ENCODE measurements around the gene PLCXD1. TPM values are rescaled to one million over a fixed set of nuclear protein-coding genes. Genes with fewer than 3 reads are reported as not detected.
"Not testable (repeated sequence)": the region's sequence is repeated elsewhere in the genome, so short reads cannot be mapped to it uniquely, and the experiment has no call there.

Gene PLCXD1
- polyA plus RNA-seq, 4 donors, result 3.8 to 40.9 (median 13.3) TPM

DNA sequence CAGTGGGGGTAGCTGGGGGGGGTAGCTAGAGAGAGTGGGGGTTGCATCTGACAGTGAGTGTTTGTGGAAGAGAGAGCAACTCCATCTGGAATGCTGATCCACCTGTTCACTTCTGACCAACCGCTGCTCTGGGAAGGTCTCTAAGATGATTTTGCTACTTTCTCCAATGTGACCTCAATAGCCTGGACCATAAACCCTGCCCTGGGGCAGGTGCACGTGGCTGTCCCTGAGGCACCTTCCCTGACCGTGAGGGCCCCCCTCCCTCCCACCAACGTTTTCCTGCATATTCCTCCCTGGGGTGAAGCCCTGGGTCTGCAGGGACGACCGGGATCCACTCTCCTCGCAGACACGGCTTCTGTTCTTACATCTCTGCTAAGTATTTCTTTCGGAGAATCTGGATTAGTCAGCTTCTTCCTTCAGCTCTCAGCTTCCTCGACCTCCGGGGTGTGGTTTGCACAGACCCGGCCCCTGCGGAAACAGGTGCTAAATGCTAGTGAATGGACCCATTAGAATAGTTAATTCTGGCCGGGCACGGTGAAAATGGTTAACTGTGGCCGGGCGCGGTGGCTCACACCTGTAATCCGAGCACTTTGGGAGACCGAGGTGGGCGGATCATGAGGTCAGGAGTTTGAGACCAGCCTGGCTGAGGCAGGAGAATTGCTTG is 21.4 kb upstream of the PLCXD1 start:
- H3K4me1 ChIP-seq (ENCODE audit: control insufficient read depth in 3 of 3, insufficient read depth in 2 of 3, low read depth in 1 of 3, low read length in 2 of 3), result peaks cover 0 to 8% (median 0%) of the 10 kb centered on the region in 3 donors
- 35 to 64% (median 50%) methylated on average over 21 of the region's 21 CpGs for WGBS, 3 donors
- no peaks in the 10 kb centered on the region for H3K27me3 ChIP-seq (ENCODE audit: control insufficient read depth in 3 of 3, insufficient read depth in 3 of 3, low read length in 3 of 3)
- H3K27ac ChIP-seq (ENCODE audit: low read depth in 1 of 3, low read length in 2 of 3), result no peak overlapping the region
- DNase-seq (peak in 1 of 2 donors; percentile 2), FAIRE-seq (no peak)
- H3K4me3 ChIP-seq (ENCODE audit: low read depth in 1 of 3, low read length in 3 of 3), result no peak overlapping the region
- no peaks in the 10 kb centered on the region for H3K9me3 ChIP-seq (ENCODE audit: control insufficient read depth in 2 of 2, insufficient read depth in 1 of 2, low read depth in 1 of 2, low read length in 1 of 2)
- H3K36me3 ChIP-seq (ENCODE audit: control insufficient read depth in 3 of 3, insufficient read depth in 2 of 3, low read depth in 1 of 3, low read length in 3 of 3), result no peaks in the 10 kb centered on the region

DNA sequence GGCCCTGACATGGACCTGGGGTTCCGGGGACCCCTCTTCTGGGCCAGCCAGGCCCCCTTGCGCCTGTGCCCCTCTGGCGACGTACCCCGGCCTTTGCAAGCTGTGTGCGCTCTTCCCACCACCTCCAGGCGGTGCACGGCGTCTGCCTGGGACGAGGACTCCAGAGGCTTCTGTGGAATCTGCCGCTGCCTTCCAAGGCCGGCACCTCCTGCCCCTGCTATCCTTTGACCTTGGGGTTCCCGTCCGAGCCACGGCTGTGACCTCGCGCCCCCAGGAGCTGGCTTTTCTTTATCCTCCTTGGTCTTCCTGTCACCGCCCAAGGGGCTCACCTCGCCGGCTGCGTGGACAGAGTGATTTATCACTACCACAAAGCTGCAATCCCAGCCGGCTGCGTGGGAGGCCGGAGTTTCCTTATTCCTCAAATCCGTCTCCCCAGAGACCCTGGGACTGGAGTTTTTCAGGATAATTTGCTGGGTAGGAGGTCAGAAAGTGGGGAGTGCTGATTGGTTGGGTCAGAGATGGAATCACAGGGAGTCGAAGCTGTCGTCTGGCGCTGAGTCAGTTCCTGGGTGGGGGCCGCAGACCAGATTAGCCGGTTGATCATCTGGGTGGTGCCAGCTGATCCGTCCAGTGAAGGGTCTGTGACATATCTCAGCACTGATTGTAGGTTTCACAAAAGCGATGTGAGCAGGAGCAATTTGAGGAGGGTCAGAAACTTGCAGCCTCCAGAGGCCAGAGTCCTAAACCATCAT is 19.8 kb upstream of the PLCXD1 start:
- H3K27me3 ChIP-seq (ENCODE audit: control insufficient read depth in 3 of 3, insufficient read depth in 3 of 3, low read length in 3 of 3), result no peaks in the 10 kb centered on the region
- no peak overlapping the region for H3K27ac ChIP-seq (ENCODE audit: low read depth in 1 of 3, low read length in 2 of 3)
- peaks cover 0 to 8% (median 0%) of the 10 kb centered on the region in 3 donors for H3K4me1 ChIP-seq (ENCODE audit: control insufficient read depth in 3 of 3, insufficient read depth in 2 of 3, low read depth in 1 of 3, low read length in 2 of 3)
- H3K36me3 ChIP-seq (ENCODE audit: control insufficient read depth in 3 of 3, insufficient read depth in 2 of 3, low read depth in 1 of 3, low read length in 3 of 3), result no peaks in the 10 kb centered on the region
- no peak overlapping the region for H3K4me3 ChIP-seq (ENCODE audit: low read depth in 1 of 3, low read length in 3 of 3)
- 69 to 87% (median 75%) methylated on average over 25 to 32 of the region's 32 CpGs for WGBS, 3 donors
- H3K9me3 ChIP-seq (ENCODE audit: control insufficient read depth in 2 of 2, insufficient read depth in 1 of 2, low read depth in 1 of 2, low read length in 1 of 2), result no peaks in the 10 kb centered on the region
- FAIRE-seq (no peak), DNase-seq (peak in 1 of 2 donors; percentile 16)

GRCh38 chrX:261919-262352 is 19.2 kb upstream of the PLCXD1 start:
- FAIRE-seq (no peak), DNase-seq (peak in 1 of 2 donors; percentile 16)
- WGBS, 3 donors, result 66 to 77% (median 70%) methylated on average over 12 of the region's 12 CpGs
- Histone ChIP-seq H3K9me3 (ENCODE audit: control insufficient read depth in 2 of 2, insufficient read depth in 1 of 2, low read depth in 1 of 2, low read length in 1 of 2) (no peaks in the 10 kb centered on the region), H3K36me3 (ENCODE audit: control insufficient read depth in 3 of 3, insufficient read depth in 2 of 3, low read depth in 1 of 3, low read length in 3 of 3) (no peaks in the 10 kb centered on the region), H3K27ac (ENCODE audit: low read depth in 1 of 3, low read length in 2 of 3) (no peak overlapping the region), H3K27me3 (ENCODE audit: control insufficient read depth in 3 of 3, insufficient read depth in 3 of 3, low read length in 3 of 3) (no peaks in the 10 kb centered on the region), H3K4me1 (ENCODE audit: control insufficient read depth in 3 of 3, insufficient read depth in 2 of 3, low read depth in 1 of 3, low read length in 2 of 3) (peaks cover 0 to 8% (median 0%) of the 10 kb centered on the region in 3 donors), H3K4me3 (ENCODE audit: low read depth in 1 of 3, low read length in 3 of 3) (no peak overlapping the region)

DNA sequence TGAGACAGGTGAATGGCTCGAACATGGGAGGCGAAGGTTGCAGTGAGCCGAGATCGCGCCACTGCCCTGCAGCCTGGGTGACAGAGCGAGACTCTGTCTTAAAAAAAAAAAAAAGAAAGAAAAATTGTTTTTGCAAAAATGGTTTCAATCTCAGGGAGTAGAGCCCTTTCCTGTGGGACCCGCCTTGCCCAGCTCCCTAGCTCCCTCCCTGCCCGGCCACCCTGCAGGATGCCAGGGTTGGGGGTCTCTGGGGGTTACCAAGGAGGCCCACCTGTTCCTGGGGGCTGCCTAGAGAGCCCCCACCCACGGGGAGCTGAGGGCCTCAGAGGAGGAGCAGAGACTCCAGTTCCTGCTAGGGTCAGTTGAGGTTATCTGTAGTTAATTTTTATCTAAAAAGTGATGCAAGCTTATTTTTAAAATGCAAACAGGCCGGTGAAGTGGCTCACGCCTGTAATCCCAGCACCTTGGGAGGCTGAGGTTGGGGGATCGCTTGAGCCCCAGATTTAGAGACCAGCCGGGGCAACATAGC is 18.7 kb upstream of the PLCXD1 start:
- peaks cover 0 to 8% (median 0%) of the 10 kb centered on the region in 3 donors for H3K4me1 ChIP-seq (ENCODE audit: control insufficient read depth in 3 of 3, insufficient read depth in 2 of 3, low read depth in 1 of 3, low read length in 2 of 3)
- no peaks in the 10 kb centered on the region for H3K36me3 ChIP-seq (ENCODE audit: control insufficient read depth in 3 of 3, insufficient read depth in 2 of 3, low read depth in 1 of 3, low read length in 3 of 3)
- DNase-seq (peak in 1 of 2 donors; percentile 67), FAIRE-seq (no peak)
- no peak overlapping the region for H3K4me3 ChIP-seq (ENCODE audit: low read depth in 1 of 3, low read length in 3 of 3)
- H3K27ac ChIP-seq (ENCODE audit: low read depth in 1 of 3, low read length in 2 of 3), result peak overlapping the region in 1 of 3 donors; percentile 16
- no peaks in the 10 kb centered on the region for H3K9me3 ChIP-seq (ENCODE audit: control insufficient read depth in 2 of 2, insufficient read depth in 1 of 2, low read depth in 1 of 2, low read length in 1 of 2)
- H3K27me3 ChIP-seq (ENCODE audit: control insufficient read depth in 3 of 3, insufficient read depth in 3 of 3, low read length in 3 of 3), result no peaks in the 10 kb centered on the region
- WGBS, 3 donors, result 27 to 58% (median 45%) methylated on average over 13 of the region's 13 CpGs

DNA sequence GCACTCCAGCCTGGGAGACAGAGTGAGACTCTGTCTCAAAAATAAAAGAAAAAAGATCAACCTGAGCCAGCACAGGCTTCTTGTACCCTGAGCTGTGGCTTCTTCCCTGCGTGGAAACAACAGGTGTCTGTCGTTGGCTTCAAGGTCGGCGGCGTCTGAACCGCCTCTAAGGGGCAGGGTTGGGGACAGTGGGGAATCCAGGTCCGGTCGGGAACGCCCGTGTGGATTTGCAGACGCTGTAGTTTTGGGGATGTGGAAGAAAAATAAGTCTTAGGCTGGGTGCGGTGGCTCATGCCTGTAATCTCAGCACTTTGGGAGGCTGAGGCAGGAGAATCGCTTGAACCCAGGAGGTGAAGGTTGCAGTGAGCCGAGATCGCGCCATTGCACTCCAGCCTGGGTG is 17.2 kb upstream of the PLCXD1 start:
- not testable (repeated sequence) for H3K4me1 ChIP-seq (ENCODE audit: control insufficient read depth in 3 of 3, insufficient read depth in 2 of 3, low read depth in 1 of 3, low read length in 2 of 3); H3K27ac ChIP-seq (ENCODE audit: low read depth in 1 of 3, low read length in 2 of 3); H3K27me3 ChIP-seq (ENCODE audit: control insufficient read depth in 3 of 3, insufficient read depth in 3 of 3, low read length in 3 of 3); FAIRE-seq; H3K36me3 ChIP-seq (ENCODE audit: control insufficient read depth in 3 of 3, insufficient read depth in 2 of 3, low read depth in 1 of 3, low read length in 3 of 3); DNase-seq; H3K4me3 ChIP-seq (ENCODE audit: low read depth in 1 of 3, low read length in 3 of 3); H3K9me3 ChIP-seq (ENCODE audit: control insufficient read depth in 2 of 2, insufficient read depth in 1 of 2, low read depth in 1 of 2, low read length in 1 of 2)
- WGBS, 3 donors, result 87 to 91% (median 88%) methylated on average over 16 of the region's 16 CpGs

DNA sequence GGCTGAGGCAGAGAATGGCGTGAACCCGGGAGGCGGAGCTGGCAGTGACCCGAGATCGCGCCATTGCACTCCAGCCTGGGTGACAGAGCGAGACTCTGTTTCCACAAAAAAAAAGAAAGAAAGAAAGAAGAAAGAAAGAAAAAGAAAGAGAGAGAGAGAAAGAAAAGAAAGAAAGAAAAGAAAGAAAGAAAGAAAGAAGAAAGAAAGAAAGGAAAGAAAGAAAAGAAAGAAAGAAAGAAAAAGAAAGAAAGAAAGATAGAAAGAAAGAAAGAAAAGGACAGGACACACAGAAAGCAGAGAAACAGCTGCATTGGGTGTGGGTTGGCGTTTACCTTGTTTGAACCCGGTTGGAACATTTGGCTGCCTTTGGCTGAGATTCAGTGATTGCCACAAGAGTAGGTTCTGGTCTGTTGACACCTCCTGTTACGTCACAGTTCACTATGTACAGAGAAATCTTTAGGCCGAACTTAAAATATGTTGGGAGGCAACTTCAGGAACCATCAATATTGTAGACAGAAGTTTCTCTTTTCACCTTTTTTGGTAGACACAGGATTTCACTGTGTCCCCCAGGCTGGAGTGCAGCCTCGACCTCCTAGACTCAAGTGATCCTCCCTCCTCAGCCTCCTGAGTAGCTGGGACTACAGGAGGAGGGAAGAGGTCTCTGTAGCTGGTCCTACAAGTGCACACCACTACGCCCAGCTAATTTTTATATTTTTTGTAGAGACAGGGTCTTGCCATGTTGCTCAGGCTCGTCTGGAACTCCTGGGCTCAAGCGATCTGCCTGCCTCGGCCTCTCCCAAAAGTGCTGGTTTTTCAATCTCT is 16.3 kb upstream of the PLCXD1 start:
- H3K9me3 ChIP-seq (ENCODE audit: control insufficient read depth in 2 of 2, insufficient read depth in 1 of 2, low read depth in 1 of 2, low read length in 1 of 2), result no peaks in the 10 kb centered on the region
- no peak for DNase-seq
- 77 to 84% (median 80%) methylated on average over 16 of the region's 16 CpGs for WGBS, 3 donors
- no peak overlapping the region for H3K4me3 ChIP-seq (ENCODE audit: low read depth in 1 of 3, low read length in 3 of 3)
- no peaks in the 10 kb centered on the region for H3K36me3 ChIP-seq (ENCODE audit: control insufficient read depth in 3 of 3, insufficient read depth in 2 of 3, low read depth in 1 of 3, low read length in 3 of 3)
- H3K27ac ChIP-seq (ENCODE audit: low read depth in 1 of 3, low read length in 2 of 3), result no peak overlapping the region
- peaks cover 0 to 8% (median 0%) of the 10 kb centered on the region in 3 donors for H3K4me1 ChIP-seq (ENCODE audit: control insufficient read depth in 3 of 3, insufficient read depth in 2 of 3, low read depth in 1 of 3, low read length in 2 of 3)
- H3K27me3 ChIP-seq (ENCODE audit: control insufficient read depth in 3 of 3, insufficient read depth in 3 of 3, low read length in 3 of 3), result no peaks in the 10 kb centered on the region
- FAIRE-seq, result no peak

DNA sequence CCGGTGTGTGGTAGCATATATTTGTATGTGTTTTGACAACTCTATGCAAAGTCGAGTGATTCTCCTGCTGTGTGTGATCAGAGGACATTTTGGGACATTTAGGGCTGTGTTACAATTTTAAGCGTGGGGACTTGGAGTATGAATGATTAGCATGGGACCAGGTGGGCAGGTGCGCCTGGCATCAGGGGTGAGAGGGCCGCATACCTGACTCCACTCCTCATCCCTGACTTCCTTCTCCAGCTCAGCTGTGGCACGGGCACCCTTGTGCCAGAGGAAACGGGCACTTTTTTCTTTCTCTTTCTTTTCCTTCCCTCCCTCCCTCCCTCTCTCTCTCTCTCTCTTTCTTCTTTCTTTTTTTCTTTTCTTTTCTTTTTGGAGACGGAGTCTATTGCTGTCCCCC is 15.7 kb upstream of the PLCXD1 start:
- DNase-seq (no peak), FAIRE-seq (no peak)
- H3K27ac ChIP-seq (ENCODE audit: low read depth in 1 of 3, low read length in 2 of 3), result no peak overlapping the region
- H3K36me3 ChIP-seq (ENCODE audit: control insufficient read depth in 3 of 3, insufficient read depth in 2 of 3, low read depth in 1 of 3, low read length in 3 of 3), result no peaks in the 10 kb centered on the region
- no peaks in the 10 kb centered on the region for H3K27me3 ChIP-seq (ENCODE audit: control insufficient read depth in 3 of 3, insufficient read depth in 3 of 3, low read length in 3 of 3)
- H3K4me1 ChIP-seq (ENCODE audit: control insufficient read depth in 3 of 3, insufficient read depth in 2 of 3, low read depth in 1 of 3, low read length in 2 of 3), result peaks cover 0 to 8% (median 0%) of the 10 kb centered on the region in 3 donors
- 74 to 84% (median 77%) methylated on average over 8 of the region's 8 CpGs for WGBS, 3 donors
- H3K9me3 ChIP-seq (ENCODE audit: control insufficient read depth in 2 of 2, insufficient read depth in 1 of 2, low read depth in 1 of 2, low read length in 1 of 2), result no peaks in the 10 kb centered on the region
- H3K4me3 ChIP-seq (ENCODE audit: low read depth in 1 of 3, low read length in 3 of 3), result no peak overlapping the region

GRCh38 chrX:267771-268261 is 13.4 kb upstream of the PLCXD1 start:
- Histone ChIP-seq H3K36me3 (ENCODE audit: control insufficient read depth in 3 of 3, insufficient read depth in 2 of 3, low read depth in 1 of 3, low read length in 3 of 3) (no peaks in the 10 kb centered on the region), H3K27ac (ENCODE audit: low read depth in 1 of 3, low read length in 2 of 3) (peak overlapping the region in 1 of 3 donors; percentile 41), H3K4me3 (ENCODE audit: low read depth in 1 of 3, low read length in 3 of 3) (no peak overlapping the region), H3K9me3 (ENCODE audit: control insufficient read depth in 2 of 2, insufficient read depth in 1 of 2, low read depth in 1 of 2, low read length in 1 of 2) (no peaks in the 10 kb centered on the region), H3K4me1 (ENCODE audit: control insufficient read depth in 3 of 3, insufficient read depth in 2 of 3, low read depth in 1 of 3, low read length in 2 of 3) (no peaks in the 10 kb centered on the region), H3K27me3 (ENCODE audit: control insufficient read depth in 3 of 3, insufficient read depth in 3 of 3, low read length in 3 of 3) (no peaks in the 10 kb centered on the region)
- 77 to 86% (median 80%) methylated on average over 33 of the region's 33 CpGs for WGBS, 3 donors
- FAIRE-seq, result no peak
- DNase-seq, result peak in 1 of 2 donors; percentile 36
